HepG2 (cell line): Measurements from ENCODE around the gene EPB41L2. TPM values are rescaled to one million over a fixed set of nuclear protein-coding genes. Genes with fewer than 3 reads are reported as not detected.

Source experiments
- CEBPB ChIP-seq: IDR thresholded peaks from 2 replicates; pipeline ENCODE4 v1.6.1; 2011; ENCODE audit warnings: low read depth, low read length, improper control_type of control experiment, borderline replicate concordance
- FOSL2 ChIP-seq: sonication (generic); formaldehyde crosslinking; IDR thresholded peaks from 2 replicates; pipeline ENCODE4 v1.4.0; 2020; ENCODE audit warnings: missing genetic modification reagents
- GATA4 ChIP-seq: sonication (generic); IDR thresholded peaks from 2 replicates; pipeline ENCODE4 v1.6.1; 2016; ENCODE audit warnings: antibody characterized with exemption, low read depth, borderline replicate concordance
- MBNL3 ChIP-seq: fragments of 250-450 bp; sonication (Bioruptor Pico); conservative IDR thresholded peaks from 2 replicates; pipeline ENCODE4 v1.8.0; 2022; ENCODE audit warnings: mild to moderate bottlenecking, inconsistent platforms
- MTF1 ChIP-seq: sonication (generic); formaldehyde crosslinking; IDR thresholded peaks from 2 replicates; pipeline ENCODE4 v1.5.0; 2020; ENCODE audit warnings: missing genetic modification reagents
- NFIC ChIP-seq: IDR thresholded peaks from 2 replicates; pipeline ENCODE4 v1.6.1; 2012; ENCODE audit warnings: mild to moderate bottlenecking, low read length, inconsistent platforms
- NFKB2 ChIP-seq: sonication (generic); formaldehyde crosslinking; IDR thresholded peaks from 2 replicates; pipeline ENCODE4 v1.4.0; 2020; ENCODE audit warnings: missing genetic modification reagents, borderline replicate concordance
- NFYB ChIP-seq: sonication (generic); formaldehyde crosslinking; IDR thresholded peaks from 2 replicates; pipeline ENCODE4 v1.4.0; 2020; ENCODE audit warnings: missing genetic modification reagents
- POLR2A ChIP-seq, 2 experiments: IDR thresholded peaks; 2 replicates each; pipeline ENCODE4 v1.6.1; 2011; ENCODE audit warnings: low read depth in 2 of 2, low read length in 2 of 2, mild to moderate bottlenecking in 1 of 2, moderate library complexity in 1 of 2; ENCODE audit not compliant: insufficient read depth in 1 of 2
- ZNF121 ChIP-seq: sonication (generic); formaldehyde crosslinking; IDR thresholded peaks from 2 replicates; pipeline ENCODE4 v1.5.0; 2020; ENCODE audit warnings: mild to moderate bottlenecking, missing genetic modification reagents
- ZNF570 ChIP-seq: sonication (generic); formaldehyde crosslinking; IDR thresholded peaks from 2 replicates; pipeline ENCODE4 v1.4.0; 2020; ENCODE audit warnings: mild to moderate bottlenecking, missing genetic modification reagents, borderline replicate concordance
- ZSCAN20 ChIP-seq: sonication (generic); formaldehyde crosslinking; IDR thresholded peaks from 2 replicates; pipeline ENCODE4 v1.4.0; 2020; ENCODE audit warnings: missing genetic modification reagents, mild to moderate bottlenecking, borderline replicate concordance
- polyA plus RNA-seq, 8 experiments: library from polyadenylated mRNA; depleted of rRNA in 3 of 8; stranded (reverse) in 7 of 8; unstranded in 1 of 8; fragments of >200 nt; fragmentation: Illumina TruSeq in 4 of 8; extraction: Trizol in 4 of 8; gene quantifications; 2 replicates each; pipeline versions ENCODE4 v1.2.1 to v1.2.3, GENCODE V29; 2011 to 2016; ENCODE audit warnings: low read depth in 4 of 8, missing spikeins in 1 of 8, mixed read lengths in 1 of 8; ENCODE audit not compliant: insufficient read depth in 1 of 8
- total RNA-seq, 5 experiments: library from RNA; depleted of rRNA; stranded (reverse); fragments of >200 nt; fragmentation: Illumina TruSeq; extraction: Trizol; gene quantifications; 2 replicates each; pipeline ENCODE4 v1.2.3, GENCODE V29; 2016; ENCODE audit warnings: low read depth in 1 of 5
- TF ChIP-seq, protein P1 (sequence below): sonication (generic); formaldehyde crosslinking; IDR thresholded peaks from 2 replicates; pipeline ENCODE4 v1.5.0; 2020; ENCODE audit warnings: missing genetic modification reagents, mild to moderate bottlenecking, borderline replicate concordance
- TF ChIP-seq, protein P2 (sequence below): sonication (generic); formaldehyde crosslinking; IDR thresholded peaks from 2 replicates; pipeline ENCODE4 v1.4.0; 2020; ENCODE audit warnings: missing genetic modification reagents
- TF ChIP-seq, protein P3 (sequence below): IDR thresholded peaks from 2 replicates; pipeline ENCODE4 v1.6.1; 2018; ENCODE audit warnings: missing genetic modification reagents, mild to moderate bottlenecking, missing compliant biosample characterization
- TF ChIP-seq, protein P4 (sequence below): sonication (generic); formaldehyde crosslinking; IDR thresholded peaks from 2 replicates; pipeline ENCODE4 v1.8.1; 2023; ENCODE audit warnings: mild to moderate bottlenecking, missing genetic modification reagents, borderline replicate concordance
- TF ChIP-seq, protein P5 (sequence below): sonication (generic); formaldehyde crosslinking; IDR thresholded peaks from 2 replicates; pipeline ENCODE4 v1.4.0; 2020; ENCODE audit warnings: low read depth, mild to moderate bottlenecking, missing genetic modification reagents
- TF ChIP-seq, protein P6 (sequence below): sonication (generic); formaldehyde crosslinking; IDR thresholded peaks from 2 replicates; pipeline ENCODE4 v1.8.0; 2022; ENCODE audit warnings: low read depth, missing genetic modification reagents
- TF ChIP-seq, protein P7 (sequence below): IDR thresholded peaks from 2 replicates; pipeline ENCODE4 v1.6.1; 2016; ENCODE audit warnings: control low read depth

The EPB41L2 gene
- total and polyA plus RNA-seq, 2 of the 13 experiments (the other 11 are each of a cell fraction or from before 2014, with no cell fraction given), result 41.7 to 56.4 TPM

DNA sequence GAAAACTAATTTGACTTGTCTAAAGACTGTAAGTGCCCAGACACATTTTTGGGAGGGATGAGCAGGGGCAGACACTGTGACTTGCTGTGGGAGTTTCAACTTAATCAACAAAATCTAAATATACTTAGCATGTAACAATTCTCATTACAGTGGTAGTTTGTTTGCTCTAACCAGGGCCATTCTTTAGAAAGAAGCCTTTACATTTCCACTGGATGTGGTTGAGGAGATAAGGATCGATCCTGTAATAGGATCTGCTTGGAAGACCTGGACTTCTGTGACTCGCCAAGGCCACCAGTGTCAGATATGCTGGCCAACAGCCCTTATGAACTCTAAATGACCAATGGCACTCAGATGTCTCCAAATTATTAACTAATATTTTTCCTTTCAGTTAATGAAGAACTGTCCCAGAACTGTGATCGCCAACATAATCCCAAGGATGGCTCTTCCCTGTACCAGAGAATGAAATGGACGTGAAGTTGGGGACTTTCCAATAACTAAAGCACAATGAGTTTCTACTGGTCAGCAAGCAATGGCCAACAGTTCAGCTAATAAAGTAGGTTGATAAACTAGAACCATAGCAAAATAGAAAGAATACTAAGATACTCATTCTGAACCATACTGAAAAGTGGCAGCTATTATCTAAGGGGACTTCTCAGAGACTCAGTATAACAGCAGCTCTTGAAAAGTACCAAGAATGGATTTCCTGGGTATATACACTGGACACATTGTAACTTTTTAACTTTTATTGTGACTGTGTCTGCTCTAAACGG, 228.4 kb downstream of the EPB41L2 start (continued):
- TF ChIP-seq, protein P1, sequence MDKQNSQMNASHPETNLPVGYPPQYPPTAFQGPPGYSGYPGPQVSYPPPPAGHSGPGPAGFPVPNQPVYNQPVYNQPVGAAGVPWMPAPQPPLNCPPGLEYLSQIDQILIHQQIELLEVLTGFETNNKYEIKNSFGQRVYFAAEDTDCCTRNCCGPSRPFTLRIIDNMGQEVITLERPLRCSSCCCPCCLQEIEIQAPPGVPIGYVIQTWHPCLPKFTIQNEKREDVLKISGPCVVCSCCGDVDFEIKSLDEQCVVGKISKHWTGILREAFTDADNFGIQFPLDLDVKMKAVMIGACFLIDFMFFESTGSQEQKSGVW (CRISPR knock-in tag), result no peak
- TF ChIP-seq NFIC, result peak; percentile 65; the same call in 1 of the 2 replicates
- TF ChIP-seq, protein P2, sequence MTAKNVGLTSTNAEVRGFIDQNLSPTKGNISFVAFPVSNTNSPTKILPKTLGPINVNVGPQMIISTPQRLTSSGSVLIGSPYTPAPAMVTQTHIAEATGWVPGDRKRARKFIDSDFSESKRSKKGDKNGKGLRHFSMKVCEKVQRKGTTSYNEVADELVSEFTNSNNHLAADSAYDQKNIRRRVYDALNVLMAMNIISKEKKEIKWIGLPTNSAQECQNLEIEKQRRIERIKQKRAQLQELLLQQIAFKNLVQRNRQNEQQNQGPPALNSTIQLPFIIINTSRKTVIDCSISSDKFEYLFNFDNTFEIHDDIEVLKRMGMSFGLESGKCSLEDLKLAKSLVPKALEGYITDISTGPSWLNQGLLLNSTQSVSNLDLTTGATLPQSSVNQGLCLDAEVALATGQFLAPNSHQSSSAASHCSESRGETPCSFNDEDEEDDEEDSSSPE (CRISPR knock-in tag), result no peak
- peak; percentile 64; the same call in 1 of the 2 replicates for TF ChIP-seq GATA4
- TF ChIP-seq NFKB2 (CRISPR knock-in tag), result no peak
- no peak for TF ChIP-seq ZNF121
- peak in 1 of 2 experiments; percentile 33; a peak in 1 of 4 replicates for TF ChIP-seq POLR2A (IDR thresholded peaks at IDR 0.05; ENCODE audit: insufficient read depth in 1 of 2, low read depth in 2 of 2, low read length in 2 of 2)
- TF ChIP-seq, protein P3, sequence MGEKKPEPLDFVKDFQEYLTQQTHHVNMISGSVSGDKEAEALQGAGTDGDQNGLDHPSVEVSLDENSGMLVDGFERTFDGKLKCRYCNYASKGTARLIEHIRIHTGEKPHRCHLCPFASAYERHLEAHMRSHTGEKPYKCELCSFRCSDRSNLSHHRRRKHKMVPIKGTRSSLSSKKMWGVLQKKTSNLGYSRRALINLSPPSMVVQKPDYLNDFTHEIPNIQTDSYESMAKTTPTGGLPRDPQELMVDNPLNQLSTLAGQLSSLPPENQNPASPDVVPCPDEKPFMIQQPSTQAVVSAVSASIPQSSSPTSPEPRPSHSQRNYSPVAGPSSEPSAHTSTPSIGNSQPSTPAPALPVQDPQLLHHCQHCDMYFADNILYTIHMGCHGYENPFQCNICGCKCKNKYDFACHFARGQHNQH (CRISPR knock-in tag), result 0 out of 2 replicates have a peak, but pooled peaks have one; percentile 68
- TF ChIP-seq, protein P4, sequence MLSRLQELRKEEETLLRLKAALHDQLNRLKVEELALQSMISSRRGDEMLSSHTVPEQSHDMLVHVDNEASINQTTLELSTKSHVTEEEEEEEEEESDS (CRISPR knock-in tag), result no peak
- no peak for TF ChIP-seq CEBPB
- TF ChIP-seq, protein P5, sequence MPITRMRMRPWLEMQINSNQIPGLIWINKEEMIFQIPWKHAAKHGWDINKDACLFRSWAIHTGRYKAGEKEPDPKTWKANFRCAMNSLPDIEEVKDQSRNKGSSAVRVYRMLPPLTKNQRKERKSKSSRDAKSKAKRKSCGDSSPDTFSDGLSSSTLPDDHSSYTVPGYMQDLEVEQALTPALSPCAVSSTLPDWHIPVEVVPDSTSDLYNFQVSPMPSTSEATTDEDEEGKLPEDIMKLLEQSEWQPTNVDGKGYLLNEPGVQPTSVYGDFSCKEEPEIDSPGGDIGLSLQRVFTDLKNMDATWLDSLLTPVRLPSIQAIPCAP (CRISPR knock-in tag), result no peak
- TF ChIP-seq ZNF570 (CRISPR knock-in tag), result no peak
- peak; percentile 66 for TF ChIP-seq FOSL2 (CRISPR knock-in tag)
- TF ChIP-seq MBNL3 (CRISPR knock-in tag), result no peak
- TF ChIP-seq, protein P6, sequence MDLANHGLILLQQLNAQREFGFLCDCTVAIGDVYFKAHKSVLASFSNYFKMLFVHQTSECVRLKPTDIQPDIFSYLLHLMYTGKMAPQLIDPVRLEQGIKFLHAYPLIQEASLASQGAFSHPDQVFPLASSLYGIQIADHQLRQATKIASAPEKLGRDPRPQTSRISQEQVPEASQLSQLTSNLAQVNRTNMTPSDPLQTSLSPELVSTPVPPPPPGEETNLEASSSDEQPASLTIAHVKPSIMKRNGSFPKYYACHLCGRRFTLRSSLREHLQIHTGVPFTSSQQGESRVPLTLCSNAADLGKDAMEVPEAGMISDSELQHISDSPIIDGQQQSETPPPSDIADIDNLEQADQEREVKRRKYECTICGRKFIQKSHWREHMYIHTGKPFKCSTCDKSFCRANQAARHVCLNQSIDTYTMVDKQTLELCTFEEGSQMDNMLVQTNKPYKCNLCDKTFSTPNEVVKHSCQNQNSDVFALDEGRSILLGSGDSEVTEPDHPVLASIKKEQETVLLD (CRISPR knock-in tag), result no peak
- no peak for TF ChIP-seq ZSCAN20 (CRISPR knock-in tag)
- no peak for TF ChIP-seq MTF1
- TF ChIP-seq, protein P7, sequence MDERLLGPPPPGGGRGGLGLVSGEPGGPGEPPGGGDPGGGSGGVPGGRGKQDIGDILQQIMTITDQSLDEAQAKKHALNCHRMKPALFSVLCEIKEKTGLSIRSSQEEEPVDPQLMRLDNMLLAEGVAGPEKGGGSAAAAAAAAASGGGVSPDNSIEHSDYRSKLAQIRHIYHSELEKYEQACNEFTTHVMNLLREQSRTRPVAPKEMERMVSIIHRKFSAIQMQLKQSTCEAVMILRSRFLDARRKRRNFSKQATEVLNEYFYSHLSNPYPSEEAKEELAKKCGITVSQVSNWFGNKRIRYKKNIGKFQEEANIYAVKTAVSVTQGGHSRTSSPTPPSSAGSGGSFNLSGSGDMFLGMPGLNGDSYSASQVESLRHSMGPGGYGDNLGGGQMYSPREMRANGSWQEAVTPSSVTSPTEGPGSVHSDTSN (CRISPR knock-in tag), result no peak
- TF ChIP-seq NFYB (CRISPR knock-in tag), result peak; percentile 41; the same call in 1 of the 2 replicates
